ENCODE results near the gene STON1. TPM values are rescaled to one million over a fixed set of nuclear protein-coding genes. Genes with fewer than 3 reads are reported as not detected.

The STON1 gene
- total and polyA plus RNA-seq, 4 donors = 0.90 to 3.8 (median 1.2) TPM

GRCh38 chr2:48508461-48509124 lies 21.4 kb upstream of the STON1 start (continued):
- TF ChIP-seq YY1 (IDR thresholded peaks at IDR 0.05) = peak; percentile 26
- no peak for TF ChIP-seq SP1 (IDR thresholded peaks at IDR 0.05)
- TF ChIP-seq NR2F2 (IDR thresholded peaks at IDR 0.05) = peak; percentile 74
- TF ChIP-seq HNF4A (conservative IDR thresholded peaks at IDR 0.05) = peak in 1 of 2 donors; percentile 13
- TF ChIP-seq TAF1 (conservative IDR thresholded peaks at IDR 0.05) = no peak
- TF ChIP-seq JUND (IDR thresholded peaks at IDR 0.05) = peak; percentile 73 to 87
- no peak for TF ChIP-seq ATF3 (IDR thresholded peaks at IDR 0.05)
- peak in 1 of 2 donors; percentile 32 for TF ChIP-seq GABPA (IDR thresholded peaks at IDR 0.05 in 1 of 2, conservative IDR thresholded peaks at IDR 0.05 in 1 of 2)

GRCh38 chr2:48510329-48510728 lies 19.6 kb upstream of the STON1 start:
- Histone ChIP-seq H3K9me3 (ENCODE audit: control insufficient read depth in 4 of 4, low read length in 3 of 4) (no peaks in the 10 kb centered on the region), H3K9ac (ENCODE audit: low read depth in 1 of 2, low read length in 2 of 2) (no peak overlapping the region), H3K4me3 (ENCODE audit: low read depth in 1 of 3, low read length in 3 of 3) (no peak overlapping the region), H3K27ac (ENCODE audit: low read depth in 1 of 2, low read length in 2 of 2) (no peak overlapping the region), H3K4me1 (ENCODE audit: control insufficient read depth in 4 of 4, insufficient read depth in 4 of 4, low read length in 3 of 4) (peaks cover 0 to 5% (median 0%) of the 10 kb centered on the region in 4 donors), H3K36me3 (ENCODE audit: control insufficient read depth in 4 of 4, insufficient read depth in 3 of 4, low read depth in 1 of 4, low read length in 3 of 4) (peaks cover 8 to 32% (median 31%) of the 10 kb centered on the region in 4 donors), H3K27me3 (ENCODE audit: control insufficient read depth in 4 of 4, insufficient read depth in 4 of 4, low read length in 3 of 4) (no peaks in the 10 kb centered on the region)
- 86% methylated on average over 3 of the region's 3 CpGs for WGBS
- DNase-seq (ENCODE audit: low spot score) = no peak
- TF ChIP-seq GABPA (IDR thresholded peaks at IDR 0.05 in 1 of 2, conservative IDR thresholded peaks at IDR 0.05 in 1 of 2) = no peak

- Histone ChIP-seq H3K9me3 (ENCODE audit: control insufficient read depth in 4 of 4, low read length in 3 of 4) (no peaks in the 10 kb centered on the region), H3K36me3 (ENCODE audit: control insufficient read depth in 4 of 4, insufficient read depth in 3 of 4, low read depth in 1 of 4, low read length in 3 of 4) (peaks cover 16 to 38% (median 34%) of the 10 kb centered on the region in 4 donors), H3K4me3 (ENCODE audit: low read depth in 1 of 3, low read length in 3 of 3) (no peak overlapping the region), H3K9ac (ENCODE audit: low read depth in 1 of 2, low read length in 2 of 2) (no peak overlapping the region), H3K27me3 (ENCODE audit: control insufficient read depth in 4 of 4, insufficient read depth in 4 of 4, low read length in 3 of 4) (no peaks in the 10 kb centered on the region), H3K4me1 (ENCODE audit: control insufficient read depth in 4 of 4, insufficient read depth in 4 of 4, low read length in 3 of 4) (peaks cover 0 to 5% (median 0%) of the 10 kb centered on the region in 4 donors), H3K27ac (ENCODE audit: low read depth in 1 of 2, low read length in 2 of 2) (no peak overlapping the region)
- WGBS = 89% methylated on average over 3 of the region's 3 CpGs
- no peak for TF ChIP-seq JUND (IDR thresholded peaks at IDR 0.05)
- TF ChIP-seq GABPA (IDR thresholded peaks at IDR 0.05 in 1 of 2, conservative IDR thresholded peaks at IDR 0.05 in 1 of 2) = no peak
- no peak for DNase-seq (ENCODE audit: low spot score)
These were observed 18.0 kb upstream of the STON1 start for GRCh38 chr2:48511849-48512470.

- TF ChIP-seq RXRA (IDR thresholded peaks at IDR 0.05) (no peak), REST (IDR thresholded peaks at IDR 0.05) (no peak), SP1 (IDR thresholded peaks at IDR 0.05) (no peak), TAF1 (conservative IDR thresholded peaks at IDR 0.05) (no peak), HNF4A (conservative IDR thresholded peaks at IDR 0.05) (no peak), ATF3 (IDR thresholded peaks at IDR 0.05) (no peak), HNF4G (IDR thresholded peaks at IDR 0.05) (no peak)
- peaks cover 18 to 42% (median 34%) of the 10 kb centered on the region in 4 donors for H3K36me3 ChIP-seq (ENCODE audit: control insufficient read depth in 4 of 4, insufficient read depth in 3 of 4, low read depth in 1 of 4, low read length in 3 of 4)
- no peak overlapping the region for H3K9ac ChIP-seq (ENCODE audit: low read depth in 1 of 2, low read length in 2 of 2)
- peaks cover 0 to 5% (median 0%) of the 10 kb centered on the region in 4 donors for H3K4me1 ChIP-seq (ENCODE audit: control insufficient read depth in 4 of 4, insufficient read depth in 4 of 4, low read length in 3 of 4)
- no peak for DNase-seq (ENCODE audit: low spot score)
- no peak overlapping the region for H3K27ac ChIP-seq (ENCODE audit: low read depth in 1 of 2, low read length in 2 of 2)
- no peaks in the 10 kb centered on the region for H3K27me3 ChIP-seq (ENCODE audit: control insufficient read depth in 4 of 4, insufficient read depth in 4 of 4, low read length in 3 of 4)
- WGBS = 98% methylated on average over 4 of the region's 4 CpGs
- H3K4me3 ChIP-seq (ENCODE audit: low read depth in 1 of 3, low read length in 3 of 3) = no peak overlapping the region
- H3K9me3 ChIP-seq (ENCODE audit: control insufficient read depth in 4 of 4, low read length in 3 of 4) = no peaks in the 10 kb centered on the region
These were observed 17.4 kb upstream of the STON1 start for GRCh38 chr2:48512571-48512970.
